ENCODE results near the gene IP6K2. TPM values are rescaled to one million over a fixed set of nuclear protein-coding genes. Genes with fewer than 3 reads are reported as not detected.
"Not testable (repeated sequence)": the region's sequence is repeated elsewhere in the genome, so short reads cannot be mapped to it uniquely, and the experiment has no call there.

Gene IP6K2
- polyA plus RNA-seq, 1 donor: 176 TPM

- H3K27me3 ChIP-seq (ENCODE audit: control insufficient read depth, insufficient read depth, low read length); H3K36me3 ChIP-seq (ENCODE audit: control insufficient read depth, insufficient read depth, low read length); DNase-seq; H3K9me3 ChIP-seq (ENCODE audit: control insufficient read depth, low read depth, low read length); H3K4me3 ChIP-seq (ENCODE audit: low read length); H3K27ac ChIP-seq (ENCODE audit: low read length): not testable (repeated sequence)
- WGBS (ENCODE audit: insufficient coverage, low lambda C conversion rate): no CpG with 5 or more reads among the region's 25 CpGs
- peaks cover 18% of the 10 kb centered on the region for H3K4me1 ChIP-seq (ENCODE audit: control insufficient read depth, insufficient read depth, low read length)
Measured at GRCh38 chr3:48734541-48734940, 17.5 kb upstream of the IP6K2 start.

- not testable (repeated sequence) for H3K27ac ChIP-seq (ENCODE audit: low read length); H3K36me3 ChIP-seq (ENCODE audit: control insufficient read depth, insufficient read depth, low read length); H3K9me3 ChIP-seq (ENCODE audit: control insufficient read depth, low read depth, low read length); DNase-seq; H3K4me3 ChIP-seq (ENCODE audit: low read length); H3K27me3 ChIP-seq (ENCODE audit: control insufficient read depth, insufficient read depth, low read length)
- WGBS (ENCODE audit: insufficient coverage, low lambda C conversion rate): no CpG with 5 or more reads among the region's 53 CpGs
- H3K4me1 ChIP-seq (ENCODE audit: control insufficient read depth, insufficient read depth, low read length): peaks cover 12% of the 10 kb centered on the region
Measured at GRCh38 chr3:48733752-48734518, 16.9 kb upstream of the IP6K2 start.

DNA sequence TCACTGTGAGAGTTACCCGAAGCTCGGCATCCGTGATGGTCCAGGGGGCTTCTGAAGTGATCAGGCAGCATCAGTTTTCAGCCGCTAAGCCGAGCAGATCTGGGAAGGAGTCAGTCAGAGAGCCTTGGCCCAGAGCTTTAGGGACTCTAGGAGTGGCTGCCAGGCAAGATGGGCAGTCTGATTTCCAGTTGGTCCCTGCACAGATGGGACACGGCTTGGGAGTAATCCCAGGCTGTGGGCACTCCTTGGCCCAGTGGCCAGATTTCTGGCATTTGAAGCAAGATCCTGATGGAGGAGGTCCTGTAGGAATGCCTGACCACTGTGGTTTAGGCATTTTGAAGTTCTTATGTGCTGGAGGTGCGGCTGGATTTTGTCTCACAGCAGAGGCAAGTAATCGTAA is 10.5 kb upstream of the IP6K2 start:
- no peaks in the 10 kb centered on the region for H3K27me3 ChIP-seq (ENCODE audit: control insufficient read depth, insufficient read depth, low read length)
- no peak overlapping the region for H3K4me3 ChIP-seq (ENCODE audit: low read length)
- no peaks in the 10 kb centered on the region for H3K36me3 ChIP-seq (ENCODE audit: control insufficient read depth, insufficient read depth, low read length)
- no peak overlapping the region for H3K27ac ChIP-seq (ENCODE audit: low read length)
- H3K9me3 ChIP-seq (ENCODE audit: control insufficient read depth, low read depth, low read length): no peaks in the 10 kb centered on the region
- H3K4me1 ChIP-seq (ENCODE audit: control insufficient read depth, insufficient read depth, low read length): peaks cover 12% of the 10 kb centered on the region
- no CpG with 5 or more reads among the region's 8 CpGs for WGBS (ENCODE audit: insufficient coverage, low lambda C conversion rate)
- no peak for DNase-seq

- H3K27ac ChIP-seq (ENCODE audit: low read length); DNase-seq; H3K4me3 ChIP-seq (ENCODE audit: low read length); H3K9me3 ChIP-seq (ENCODE audit: control insufficient read depth, low read depth, low read length); H3K27me3 ChIP-seq (ENCODE audit: control insufficient read depth, insufficient read depth, low read length); H3K36me3 ChIP-seq (ENCODE audit: control insufficient read depth, insufficient read depth, low read length): not testable (repeated sequence)
- peaks cover 12% of the 10 kb centered on the region for H3K4me1 ChIP-seq (ENCODE audit: control insufficient read depth, insufficient read depth, low read length)
- 93% methylated on average over 3 of the region's 8 CpGs for WGBS (ENCODE audit: insufficient coverage, low lambda C conversion rate)
Measured at GRCh38 chr3:48725185-48725855, 8.3 kb upstream of the IP6K2 start.

GRCh38 chr3:48723725-48724124 is 6.7 kb upstream of the IP6K2 start:
- 45% methylated on average over 2 of the region's 7 CpGs for WGBS (ENCODE audit: insufficient coverage, low lambda C conversion rate)
- no peak for DNase-seq
- no peaks in the 10 kb centered on the region for H3K36me3 ChIP-seq (ENCODE audit: control insufficient read depth, insufficient read depth, low read length)
- H3K27ac ChIP-seq (ENCODE audit: low read length): no peak overlapping the region
- no peaks in the 10 kb centered on the region for H3K27me3 ChIP-seq (ENCODE audit: control insufficient read depth, insufficient read depth, low read length)
- H3K9me3 ChIP-seq (ENCODE audit: control insufficient read depth, low read depth, low read length): no peaks in the 10 kb centered on the region
- no peak overlapping the region for H3K4me3 ChIP-seq (ENCODE audit: low read length)
- H3K4me1 ChIP-seq (ENCODE audit: control insufficient read depth, insufficient read depth, low read length): peaks cover 12% of the 10 kb centered on the region

DNA sequence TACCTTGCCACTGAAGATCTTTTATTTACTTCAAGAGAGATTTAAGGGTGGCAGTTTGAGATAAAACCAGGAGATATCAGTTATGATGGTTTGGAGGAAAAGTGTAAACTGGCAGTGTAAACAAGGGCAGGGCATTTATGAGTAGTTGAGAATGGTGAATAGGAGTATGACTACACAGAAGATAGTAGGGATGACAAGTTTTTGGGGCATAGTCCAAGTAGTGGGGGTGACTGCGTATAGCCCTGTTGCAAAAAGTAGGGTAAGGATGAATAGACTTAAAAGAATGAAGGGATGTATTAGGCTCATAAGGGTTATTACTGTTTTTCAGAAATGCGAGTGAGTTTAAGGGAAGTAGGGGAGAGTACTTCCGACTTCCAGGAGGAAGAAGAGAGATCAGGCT is 6.3 kb upstream of the IP6K2 start:
- 40% methylated on average over 1 of the region's 3 CpGs for WGBS (ENCODE audit: insufficient coverage, low lambda C conversion rate)
- not testable (repeated sequence) for H3K27me3 ChIP-seq (ENCODE audit: control insufficient read depth, insufficient read depth, low read length); H3K36me3 ChIP-seq (ENCODE audit: control insufficient read depth, insufficient read depth, low read length); H3K4me3 ChIP-seq (ENCODE audit: low read length); H3K27ac ChIP-seq (ENCODE audit: low read length); H3K9me3 ChIP-seq (ENCODE audit: control insufficient read depth, low read depth, low read length)
- peaks cover 12% of the 10 kb centered on the region for H3K4me1 ChIP-seq (ENCODE audit: control insufficient read depth, insufficient read depth, low read length)
- DNase-seq: peak; percentile 45 to 62

DNA sequence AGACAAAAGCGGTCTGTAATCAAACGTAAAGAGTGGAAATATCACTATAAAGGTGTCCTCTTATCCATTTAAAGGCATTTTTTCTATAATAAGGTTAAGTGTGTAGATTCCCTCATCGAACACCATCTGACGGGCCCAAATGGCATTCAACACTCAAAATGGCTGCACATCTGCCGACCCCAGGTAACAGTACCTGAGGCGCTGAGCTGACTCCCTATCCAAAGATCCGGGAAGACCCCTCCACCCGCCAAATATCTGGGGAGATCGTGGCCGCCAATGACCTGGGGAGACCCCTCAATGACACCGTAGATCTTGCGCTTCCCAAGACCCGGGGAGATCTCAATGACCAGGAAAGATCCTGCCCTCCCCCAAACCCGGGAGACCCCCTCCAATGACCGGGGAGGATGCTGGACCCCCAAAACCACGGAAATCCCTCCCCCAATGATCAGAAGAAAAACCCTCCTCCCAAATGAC is 476 bp downstream of the IP6K2 start:
- Histone ChIP-seq H3K4me1 (ENCODE audit: control insufficient read depth, insufficient read depth, low read length) (peaks cover 6% of the 10 kb centered on the region), H3K27me3 (ENCODE audit: control insufficient read depth, insufficient read depth, low read length) (no peaks in the 10 kb centered on the region), H3K27ac (ENCODE audit: low read length) (peak overlapping the region; percentile 92), H3K4me3 (ENCODE audit: low read length) (peak overlapping the region; percentile 91), H3K36me3 (ENCODE audit: control insufficient read depth, insufficient read depth, low read length) (peaks cover 29% of the 10 kb centered on the region), H3K9me3 (ENCODE audit: control insufficient read depth, low read depth, low read length) (no peaks in the 10 kb centered on the region)
- 0% methylated on average over 2 of the region's 16 CpGs for WGBS (ENCODE audit: insufficient coverage, low lambda C conversion rate)
- DNase-seq: peak; percentile 9 to 59

- no peaks in the 10 kb centered on the region for H3K9me3 ChIP-seq (ENCODE audit: control insufficient read depth, low read depth, low read length)
- H3K4me3 ChIP-seq (ENCODE audit: low read length): peak overlapping the region; percentile 91
- peaks cover 6% of the 10 kb centered on the region for H3K4me1 ChIP-seq (ENCODE audit: control insufficient read depth, insufficient read depth, low read length)
- H3K36me3 ChIP-seq (ENCODE audit: control insufficient read depth, insufficient read depth, low read length): peaks cover 37% of the 10 kb centered on the region
- no peaks in the 10 kb centered on the region for H3K27me3 ChIP-seq (ENCODE audit: control insufficient read depth, insufficient read depth, low read length)
- no peak for DNase-seq
- no peak overlapping the region for H3K27ac ChIP-seq (ENCODE audit: low read length)
Measured at GRCh38 chr3:48715174-48715800, 1.7 kb downstream of the IP6K2 start.

DNA sequence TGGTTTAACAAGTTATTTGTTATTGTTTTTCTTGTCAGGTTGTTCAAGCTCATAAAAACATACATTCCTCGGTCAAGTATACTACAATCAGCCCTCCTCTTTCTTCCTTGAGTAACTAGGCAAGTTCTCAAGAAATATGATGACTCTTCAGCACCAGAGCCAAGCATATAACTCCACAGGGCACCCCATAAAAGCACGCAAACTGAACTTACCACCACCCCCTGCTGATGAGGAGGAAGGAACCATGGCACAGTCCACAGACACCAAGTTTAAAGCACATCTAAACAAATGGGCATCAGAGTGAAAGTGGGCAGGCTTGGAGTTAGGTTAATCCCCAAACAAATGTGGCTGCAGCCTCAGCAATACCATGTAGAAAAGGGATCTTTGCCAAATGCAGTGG is 5.3 kb downstream of the IP6K2 start:
- Histone ChIP-seq H3K9me3 (ENCODE audit: control insufficient read depth, low read depth, low read length) (no peaks in the 10 kb centered on the region), H3K4me3 (ENCODE audit: low read length) (no peak overlapping the region), H3K4me1 (ENCODE audit: control insufficient read depth, insufficient read depth, low read length) (peaks cover 4% of the 10 kb centered on the region), H3K36me3 (ENCODE audit: control insufficient read depth, insufficient read depth, low read length) (peaks cover 62% of the 10 kb centered on the region), H3K27me3 (ENCODE audit: control insufficient read depth, insufficient read depth, low read length) (no peaks in the 10 kb centered on the region), H3K27ac (ENCODE audit: low read length) (no peak overlapping the region)
- no peak for DNase-seq
- WGBS (ENCODE audit: insufficient coverage, low lambda C conversion rate): no CpG with 5 or more reads among the region's 2 CpGs

- WGBS (ENCODE audit: insufficient coverage, low lambda C conversion rate): no CpG with 5 or more reads among the region's 7 CpGs
Measured at GRCh38 chr3:48709051-48709461, 8.0 kb downstream of the IP6K2 start.

More at GRCh38 chr3:48709051-48709461, 8.0 kb downstream of the IP6K2 start:
- peaks cover 2% of the 10 kb centered on the region for H3K4me1 ChIP-seq (ENCODE audit: control insufficient read depth, insufficient read depth, low read length)
- no peak for DNase-seq
- peaks cover 66% of the 10 kb centered on the region for H3K36me3 ChIP-seq (ENCODE audit: control insufficient read depth, insufficient read depth, low read length)
- H3K9me3 ChIP-seq (ENCODE audit: control insufficient read depth, low read depth, low read length): no peaks in the 10 kb centered on the region
- no peak overlapping the region for H3K4me3 ChIP-seq (ENCODE audit: low read length)
- no peak overlapping the region for H3K27ac ChIP-seq (ENCODE audit: low read length)
- no peaks in the 10 kb centered on the region for H3K27me3 ChIP-seq (ENCODE audit: control insufficient read depth, insufficient read depth, low read length)

All from large intestine (tissue), 3 donors.